ENCODE measurements around the gene TMCC1.

GRCh38 chr3:129859272-129859671 lies 34.2 kb downstream of the TMCC1 start:
- TF ChIP-seq EZH2 (IDR thresholded peaks at IDR 0.05; ENCODE audit: borderline replicate concordance, low read depth, low read length, severe bottlenecking), result no peak
- TF ChIP-seq CTCF (IDR thresholded peaks at IDR 0.05; ENCODE audit: extremely low read depth in 1 of 2, insufficient read depth in 1 of 2, low read depth in 1 of 2, low read length in 2 of 2), result no peak
- no peak for TF ChIP-seq POLR2A (IDR thresholded peaks at IDR 0.05; ENCODE audit: low read depth, low read length)
- TF ChIP-seq GATA2 (IDR thresholded peaks at IDR 0.05; ENCODE audit: insufficient read depth, insufficient read length, low read depth, low read length), result no peak
